ENCODE data around the gene ZNF100.
"Not testable (repeated sequence)": the region's sequence is repeated elsewhere in the genome, so short reads cannot be mapped to it uniquely, and the experiment has no call there.

Gene ZNF100

GRCh38 chr19:21699197-21699596 lies 68.2 kb downstream of the ZNF100 start:
- DNase-seq, result no peak

DNA sequence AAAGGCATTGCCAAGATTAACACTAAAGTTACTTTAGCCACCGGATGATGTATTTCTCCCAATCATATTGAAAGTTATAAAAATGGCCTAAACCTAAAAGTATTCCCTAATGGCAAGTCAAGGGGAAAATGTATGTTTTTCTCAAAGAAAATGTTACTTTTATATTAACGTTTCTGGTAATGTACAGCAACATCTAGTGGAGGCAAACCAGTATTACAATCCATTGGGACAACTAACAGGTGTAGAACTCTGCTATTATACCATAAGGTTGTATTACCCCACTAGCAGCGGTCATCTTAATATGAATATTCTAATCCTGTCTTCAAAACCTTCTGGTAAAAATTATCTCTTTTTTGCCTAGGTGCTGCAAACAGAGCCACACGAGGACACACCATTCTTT lies 69.2 kb downstream of the ZNF100 start:
- peak; percentile 27 to 69 (median 39) for DNase-seq

GRCh38 chr19:21697698-21698097 lies 69.7 kb downstream of the ZNF100 start:
- DNase-seq, result no peak

DNA sequence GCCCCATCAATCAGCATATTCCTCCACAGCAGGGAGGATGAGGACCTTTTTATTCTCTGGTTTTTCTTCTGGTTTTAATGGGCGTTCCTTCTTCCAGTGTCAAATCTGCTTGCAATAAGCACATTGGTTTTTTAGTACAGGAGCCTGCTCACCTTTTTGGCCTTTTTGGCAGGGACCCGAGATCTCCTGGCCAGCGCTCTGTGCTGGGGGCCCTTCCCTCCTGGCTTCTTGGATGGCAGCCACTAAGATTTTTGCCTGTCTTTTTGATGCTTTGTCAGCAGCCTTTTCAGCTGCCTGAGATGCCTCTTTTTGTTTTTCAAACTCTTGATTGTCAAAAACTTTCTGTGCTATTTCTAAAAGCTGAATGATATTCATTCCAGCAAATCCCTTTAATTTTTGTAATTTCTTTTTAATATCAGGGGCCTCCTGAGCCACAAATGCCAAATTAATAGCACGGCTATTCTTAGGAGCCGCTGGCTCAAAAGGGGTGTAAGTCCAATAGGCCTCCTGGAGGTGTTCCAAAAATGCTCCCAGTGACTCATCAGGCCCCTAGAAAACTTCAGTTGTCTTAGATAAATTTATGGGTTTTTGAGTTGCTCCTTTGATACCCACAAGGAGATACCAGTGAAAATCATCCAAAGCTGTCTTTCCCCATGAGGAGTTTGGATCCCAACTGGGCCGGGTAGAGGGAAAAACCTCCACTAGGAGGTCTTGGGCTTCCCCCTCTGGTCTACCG lies 73.0 kb downstream of the ZNF100 start:
- DNase-seq, result no peak

DNA sequence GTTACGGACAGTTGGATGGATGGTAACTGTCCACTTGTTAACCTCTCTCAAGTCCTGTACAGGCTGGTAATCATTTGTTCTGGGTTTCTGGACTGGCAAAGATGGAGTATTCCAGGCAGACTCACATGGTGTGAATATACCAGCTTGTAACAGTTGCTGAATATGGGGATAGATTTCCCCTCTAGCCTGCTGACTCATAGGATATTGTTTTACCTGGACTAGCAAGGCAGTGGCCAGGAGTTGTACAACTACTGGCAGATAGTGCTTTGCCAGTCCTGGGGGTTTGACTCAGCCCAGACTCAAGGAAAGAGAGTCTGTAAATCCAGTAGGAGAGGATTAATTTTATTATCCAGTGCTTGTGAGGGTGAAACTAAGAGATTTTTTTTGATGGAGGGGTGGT lies 74.0 kb downstream of the ZNF100 start:
- DNase-seq, result no peak

DNA sequence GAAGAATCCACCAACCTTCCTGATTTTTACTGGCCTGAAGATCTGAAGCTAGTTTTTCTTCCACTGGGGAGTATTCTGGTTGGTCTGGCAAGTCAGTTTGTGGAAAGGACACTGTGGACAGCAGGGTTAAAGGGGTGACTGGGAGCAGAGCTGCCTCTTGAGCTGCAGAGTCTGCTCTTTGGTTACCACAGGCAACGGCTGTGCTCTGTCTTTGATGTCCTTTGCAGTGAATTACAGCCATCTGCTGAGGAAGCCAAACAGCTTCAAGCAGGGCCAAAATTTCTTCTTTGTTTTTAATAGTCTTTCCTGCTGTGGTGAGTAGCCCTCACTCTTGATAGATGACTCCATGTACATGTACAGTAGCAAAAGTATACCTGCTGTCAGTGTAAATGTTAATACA lies 75.7 kb downstream of the ZNF100 start:
- DNase-seq, result no peak

GRCh38 chr19:21688464-21688863 lies 78.9 kb downstream of the ZNF100 start:
- no peak for DNase-seq

- DNase-seq, result no peak
Measured at GRCh38 chr19:21680671-21681070, 86.7 kb downstream of the ZNF100 start.

DNA sequence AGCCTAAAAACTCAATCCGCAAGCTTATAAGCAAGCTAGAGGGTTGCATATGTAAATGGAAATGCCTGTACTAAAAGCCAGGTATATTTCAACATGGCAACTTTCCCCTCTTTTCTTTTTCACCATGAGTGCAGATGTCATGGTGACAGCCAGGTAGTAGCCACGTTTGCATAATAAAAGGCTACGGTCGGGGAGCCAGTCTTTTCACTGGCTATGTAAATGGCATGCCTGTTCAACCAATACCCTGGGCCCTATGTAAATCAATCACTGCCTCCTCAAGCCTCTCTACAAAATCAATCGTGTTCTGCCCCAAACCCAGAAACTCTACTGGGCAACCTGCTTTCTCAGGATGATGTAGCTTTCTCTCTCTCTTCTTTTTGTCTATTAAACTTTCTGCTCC lies 87.4 kb downstream of the ZNF100 start:
- no peak for DNase-seq

- DNase-seq, result peak in 2 of 4 experiments; percentile 2 to 6
Measured at GRCh38 chr19:21677696-21678418, 89.5 kb downstream of the ZNF100 start.

- no peak for DNase-seq
Measured at GRCh38 chr19:21674454-21674853, 92.9 kb downstream of the ZNF100 start.

DNA sequence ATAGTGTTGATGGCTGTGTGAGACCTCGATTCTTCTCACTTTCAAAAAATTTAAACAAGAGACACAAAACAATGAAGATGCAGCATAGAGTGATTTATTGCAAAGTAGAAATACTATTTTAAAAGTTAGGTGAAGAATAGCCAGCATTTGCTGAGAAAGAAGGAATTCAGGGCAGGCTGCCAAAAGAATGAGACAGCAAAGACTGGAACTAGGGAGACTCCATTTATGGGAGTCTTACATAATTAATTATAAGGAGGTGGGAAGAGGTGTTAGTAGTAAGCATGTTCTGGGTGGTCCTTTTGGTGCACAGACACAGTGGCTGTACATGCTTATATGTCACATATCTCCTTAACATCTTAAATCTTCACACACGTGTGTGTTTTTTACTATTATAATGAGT lies 93.9 kb downstream of the ZNF100 start:
- DNase-seq, result not testable (repeated sequence)
